ENCODE measurements around the gene ENPP3.

GRCh38 chr6:131724114-131724513, 87.0 kb downstream of the ENPP3 start:
- TF ChIP-seq, protein P1, sequence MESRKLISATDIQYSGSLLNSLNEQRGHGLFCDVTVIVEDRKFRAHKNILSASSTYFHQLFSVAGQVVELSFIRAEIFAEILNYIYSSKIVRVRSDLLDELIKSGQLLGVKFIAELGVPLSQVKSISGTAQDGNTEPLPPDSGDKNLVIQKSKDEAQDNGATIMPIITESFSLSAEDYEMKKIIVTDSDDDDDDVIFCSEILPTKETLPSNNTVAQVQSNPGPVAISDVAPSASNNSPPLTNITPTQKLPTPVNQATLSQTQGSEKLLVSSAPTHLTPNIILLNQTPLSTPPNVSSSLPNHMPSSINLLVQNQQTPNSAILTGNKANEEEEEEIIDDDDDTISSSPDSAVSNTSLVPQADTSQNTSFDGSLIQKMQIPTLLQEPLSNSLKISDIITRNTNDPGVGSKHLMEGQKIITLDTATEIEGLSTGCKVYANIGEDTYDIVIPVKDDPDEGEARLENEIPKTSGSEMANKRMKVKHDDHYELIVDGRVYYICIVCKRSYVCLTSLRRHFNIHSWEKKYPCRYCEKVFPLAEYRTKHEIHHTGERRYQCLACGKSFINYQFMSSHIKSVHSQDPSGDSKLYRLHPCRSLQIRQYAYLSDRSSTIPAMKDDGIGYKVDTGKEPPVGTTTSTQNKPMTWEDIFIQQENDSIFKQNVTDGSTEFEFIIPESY (CRISPR knock-in tag; IDR thresholded peaks at IDR 0.05), result no peak
- no peak for TF ChIP-seq SUZ12 (IDR thresholded peaks at IDR 0.05; ENCODE audit: low read depth, low read length)
- TF ChIP-seq EZH2 (conservative IDR thresholded peaks at IDR 0.05; ENCODE audit: low read depth, low read length), result no peak
- no peak for TF ChIP-seq IKZF4 (CRISPR knock-in tag; IDR thresholded peaks at IDR 0.05; ENCODE audit: borderline replicate concordance, low read depth, not compliant biosample characterization)
- no peak for TF ChIP-seq HNRNPH1 (optimal IDR thresholded peaks at IDR 0.05; ENCODE audit: low read depth, low read length)
- no peak for TF ChIP-seq CTCF (CRISPR knock-in tag; IDR thresholded peaks at IDR 0.05)
- TF ChIP-seq JUNB (CRISPR knock-in tag; IDR thresholded peaks at IDR 0.05; ENCODE audit: borderline replicate concordance), result no peak
- no peak for TF ChIP-seq FOXP4 (CRISPR knock-in tag; IDR thresholded peaks at IDR 0.05)
- no peak for TF ChIP-seq TAF1 (CRISPR knock-in tag; IDR thresholded peaks at IDR 0.05)
